ENCODE data around the gene TMEM141.

DNA sequence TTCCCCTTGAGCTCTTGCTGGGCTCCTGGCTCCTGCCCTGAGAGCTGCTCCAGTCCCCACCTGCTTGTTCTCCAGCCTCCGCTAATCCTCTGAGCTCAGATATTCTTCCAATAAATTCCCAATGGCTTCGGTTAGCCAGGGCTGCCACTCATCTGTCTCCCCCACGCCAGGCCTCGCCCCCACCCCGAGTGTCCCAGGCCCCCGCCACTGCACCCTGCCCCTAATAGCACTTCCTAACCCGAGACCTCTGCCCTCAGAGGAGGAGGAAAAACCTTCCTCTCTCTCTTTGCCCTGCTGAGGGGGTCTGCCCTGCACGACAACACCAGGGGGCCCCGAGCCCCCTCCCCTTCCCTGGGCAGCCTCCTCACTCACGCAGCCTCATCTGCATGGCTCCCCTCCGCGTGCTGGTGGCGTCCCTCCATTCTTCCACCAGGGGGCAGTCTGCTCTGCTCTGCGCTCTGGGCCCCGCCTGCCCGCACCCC, 21.4 kb upstream of the TMEM141 start:
- TF ChIP-seq, protein P1, sequence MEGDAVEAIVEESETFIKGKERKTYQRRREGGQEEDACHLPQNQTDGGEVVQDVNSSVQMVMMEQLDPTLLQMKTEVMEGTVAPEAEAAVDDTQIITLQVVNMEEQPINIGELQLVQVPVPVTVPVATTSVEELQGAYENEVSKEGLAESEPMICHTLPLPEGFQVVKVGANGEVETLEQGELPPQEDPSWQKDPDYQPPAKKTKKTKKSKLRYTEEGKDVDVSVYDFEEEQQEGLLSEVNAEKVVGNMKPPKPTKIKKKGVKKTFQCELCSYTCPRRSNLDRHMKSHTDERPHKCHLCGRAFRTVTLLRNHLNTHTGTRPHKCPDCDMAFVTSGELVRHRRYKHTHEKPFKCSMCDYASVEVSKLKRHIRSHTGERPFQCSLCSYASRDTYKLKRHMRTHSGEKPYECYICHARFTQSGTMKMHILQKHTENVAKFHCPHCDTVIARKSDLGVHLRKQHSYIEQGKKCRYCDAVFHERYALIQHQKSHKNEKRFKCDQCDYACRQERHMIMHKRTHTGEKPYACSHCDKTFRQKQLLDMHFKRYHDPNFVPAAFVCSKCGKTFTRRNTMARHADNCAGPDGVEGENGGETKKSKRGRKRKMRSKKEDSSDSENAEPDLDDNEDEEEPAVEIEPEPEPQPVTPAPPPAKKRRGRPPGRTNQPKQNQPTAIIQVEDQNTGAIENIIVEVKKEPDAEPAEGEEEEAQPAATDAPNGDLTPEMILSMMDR (IDR thresholded peaks at IDR 0.05; ENCODE audit: low read length), result peak; percentile 52
- no peak for TF ChIP-seq EZH2 (IDR thresholded peaks at IDR 0.05; ENCODE audit: borderline replicate concordance, low read length)

Measured in OCI-LY1 (cell line).